OCI-LY1 (cell line): ENCODE results near the gene STX2.

Experiments used
- CTCF ChIP-seq: fragments of 200-600 bp; sonication (generic), shearing (Covaris generic); IDR thresholded peaks from 2 replicates; pipeline ENCODE4 v1.5.1; 2017; ENCODE audit warnings: mild to moderate bottlenecking, antibody characterized with exemption, low read length, moderate library complexity, mixed read lengths
- EZH2 ChIP-seq: fragments of 200-600 bp; sonication (generic), shearing (Covaris generic); IDR thresholded peaks from 2 replicates; pipeline ENCODE4 v1.8.0; 2017; ENCODE audit warnings: borderline replicate concordance, mixed run types, mild to moderate bottlenecking, antibody characterized with exemption, low read length, moderate library complexity, mixed read lengths

GRCh38 chr12:130818272-130818634 lies 20.8 kb downstream of the STX2 start:
- TF ChIP-seq CTCF, result no peak
- no peak for TF ChIP-seq EZH2
